Measurements from ENCODE around the gene AGTRAP. TPM values are rescaled to one million over a fixed set of nuclear protein-coding genes. Genes with fewer than 3 reads are reported as not detected.

Gene AGTRAP
- total RNA-seq, 1 donor: 38.9 TPM

DNA sequence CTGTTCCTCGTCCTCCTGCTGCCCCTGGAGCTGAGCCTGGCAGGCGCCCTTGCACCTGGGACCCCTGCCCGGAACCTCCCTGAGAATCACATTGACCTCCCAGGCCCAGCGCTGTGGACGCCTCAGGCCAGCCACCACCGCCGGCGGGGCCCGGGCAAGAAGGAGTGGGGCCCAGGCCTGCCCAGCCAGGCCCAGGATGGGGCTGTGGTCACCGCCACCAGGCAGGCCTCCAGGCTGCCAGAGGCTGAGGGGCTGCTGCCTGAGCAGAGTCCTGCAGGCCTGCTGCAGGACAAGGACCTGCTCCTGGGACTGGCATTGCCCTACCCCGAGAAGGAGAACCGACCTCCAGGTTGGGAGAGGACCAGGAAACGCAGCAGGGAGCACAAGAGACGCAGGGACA is 29.6 kb upstream of the AGTRAP start:
- TF ChIP-seq, protein P1, sequence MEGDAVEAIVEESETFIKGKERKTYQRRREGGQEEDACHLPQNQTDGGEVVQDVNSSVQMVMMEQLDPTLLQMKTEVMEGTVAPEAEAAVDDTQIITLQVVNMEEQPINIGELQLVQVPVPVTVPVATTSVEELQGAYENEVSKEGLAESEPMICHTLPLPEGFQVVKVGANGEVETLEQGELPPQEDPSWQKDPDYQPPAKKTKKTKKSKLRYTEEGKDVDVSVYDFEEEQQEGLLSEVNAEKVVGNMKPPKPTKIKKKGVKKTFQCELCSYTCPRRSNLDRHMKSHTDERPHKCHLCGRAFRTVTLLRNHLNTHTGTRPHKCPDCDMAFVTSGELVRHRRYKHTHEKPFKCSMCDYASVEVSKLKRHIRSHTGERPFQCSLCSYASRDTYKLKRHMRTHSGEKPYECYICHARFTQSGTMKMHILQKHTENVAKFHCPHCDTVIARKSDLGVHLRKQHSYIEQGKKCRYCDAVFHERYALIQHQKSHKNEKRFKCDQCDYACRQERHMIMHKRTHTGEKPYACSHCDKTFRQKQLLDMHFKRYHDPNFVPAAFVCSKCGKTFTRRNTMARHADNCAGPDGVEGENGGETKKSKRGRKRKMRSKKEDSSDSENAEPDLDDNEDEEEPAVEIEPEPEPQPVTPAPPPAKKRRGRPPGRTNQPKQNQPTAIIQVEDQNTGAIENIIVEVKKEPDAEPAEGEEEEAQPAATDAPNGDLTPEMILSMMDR (IDR thresholded peaks at IDR 0.05; ENCODE audit: insufficient read depth, low read depth, low read length): no peak
- no peak for DNase-seq (ENCODE audit: low read depth)
- no peak overlapping the region for H3K4me3 ChIP-seq (ENCODE audit: low read depth, low read length)

DNA sequence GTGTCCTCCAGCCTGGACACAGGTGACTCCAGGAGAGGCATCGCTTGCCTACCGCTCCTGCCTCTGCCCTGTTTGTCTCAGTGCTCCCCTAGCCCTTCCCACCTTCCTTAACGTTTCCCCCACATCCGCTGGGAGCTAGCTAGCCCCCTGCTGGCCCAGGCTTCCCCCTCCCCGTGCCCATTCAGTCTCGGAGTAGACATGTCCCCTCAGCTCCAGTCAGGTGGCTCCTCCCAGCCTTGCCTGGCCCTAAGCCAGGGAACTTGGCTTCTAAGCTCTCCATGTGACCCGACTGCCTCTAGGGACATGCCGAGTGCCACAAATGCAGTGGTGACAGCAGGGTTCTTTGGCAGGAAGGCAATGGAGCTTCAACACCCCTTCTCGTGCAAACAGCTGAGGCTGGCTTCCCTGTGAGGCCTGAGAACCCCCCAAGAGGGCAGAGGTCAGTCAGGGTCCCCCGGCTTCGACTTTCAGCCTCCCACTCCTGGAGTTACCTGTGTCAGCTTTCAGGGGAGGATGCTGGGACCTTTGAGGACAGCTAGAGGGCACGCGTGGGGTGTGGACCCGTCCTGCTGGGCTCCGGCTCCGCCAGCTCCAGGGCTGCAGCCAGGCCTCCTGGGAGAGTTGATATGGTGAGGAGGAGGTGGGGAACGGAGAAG is 28.2 kb upstream of the AGTRAP start:
- no peak for DNase-seq (ENCODE audit: low read depth)
- TF ChIP-seq, protein P1 (IDR thresholded peaks at IDR 0.05; ENCODE audit: insufficient read depth, low read depth, low read length): no peak
- H3K4me3 ChIP-seq (ENCODE audit: low read depth, low read length): no peak overlapping the region

DNA sequence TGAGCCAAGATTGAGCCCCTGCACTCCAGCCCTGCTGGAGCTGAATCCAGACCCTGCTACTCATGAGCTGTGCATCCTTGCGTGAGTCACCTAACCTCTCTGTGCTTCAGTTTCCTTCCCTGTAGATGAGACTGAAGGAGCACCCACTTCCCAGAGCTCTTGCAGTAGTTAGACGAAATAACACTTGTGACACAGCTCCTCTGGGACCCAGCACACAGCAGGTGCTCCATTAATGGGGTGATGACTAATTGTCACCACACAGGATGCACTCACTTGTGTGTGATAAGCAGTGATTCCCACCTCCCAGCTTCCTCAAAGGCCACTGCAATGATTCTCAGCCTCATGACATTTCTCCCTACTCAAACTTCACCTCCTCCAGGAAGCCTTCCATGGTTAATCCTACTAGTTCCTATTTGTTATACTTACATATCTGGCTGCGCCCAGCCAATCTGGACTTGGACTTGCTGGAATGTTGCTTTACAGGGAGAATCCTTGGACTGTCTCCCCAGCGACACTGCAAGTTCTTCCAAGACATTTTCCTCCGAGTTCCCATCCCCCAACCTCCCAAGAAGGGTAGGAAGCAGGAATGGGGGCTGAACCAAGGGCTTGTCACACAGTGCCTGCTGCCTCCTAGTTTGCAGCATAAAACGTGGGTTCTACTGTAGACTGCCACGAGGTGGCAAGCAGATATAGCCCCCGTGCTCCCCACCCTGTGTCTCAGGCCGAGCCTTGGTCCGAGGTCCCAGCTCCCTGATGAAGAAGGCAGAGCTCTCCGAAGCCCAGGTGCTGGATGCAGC is 27.2 kb upstream of the AGTRAP start:
- no peak overlapping the region for H3K4me3 ChIP-seq (ENCODE audit: low read depth, low read length)
- TF ChIP-seq, protein P1 (IDR thresholded peaks at IDR 0.05; ENCODE audit: insufficient read depth, low read depth, low read length): no peak
- no peak for DNase-seq (ENCODE audit: low read depth)

DNA sequence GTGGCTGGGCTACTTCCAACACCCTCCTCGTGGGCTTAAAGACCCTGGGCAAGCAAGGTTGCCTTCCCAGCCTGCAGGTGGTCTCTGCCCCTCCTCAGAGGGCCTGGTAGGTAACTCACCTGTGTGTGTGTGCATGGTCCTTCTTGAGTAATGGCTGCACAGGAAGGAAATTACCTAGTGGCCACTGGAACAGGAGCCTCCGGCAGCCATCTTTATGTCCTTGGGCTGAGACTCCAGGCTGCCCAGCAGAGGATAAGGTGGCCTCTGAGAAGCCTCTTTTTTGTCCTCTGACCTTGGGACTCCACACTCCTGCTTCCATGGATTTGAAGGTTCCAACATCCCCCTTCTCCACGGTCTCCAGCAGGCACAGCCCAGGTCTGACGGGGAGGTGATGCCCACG is 24.4 kb upstream of the AGTRAP start:
- no peak overlapping the region for H3K4me3 ChIP-seq (ENCODE audit: low read depth, low read length)
- TF ChIP-seq, protein P1 (IDR thresholded peaks at IDR 0.05; ENCODE audit: insufficient read depth, low read depth, low read length): no peak
- no peak for DNase-seq (ENCODE audit: low read depth)

DNA sequence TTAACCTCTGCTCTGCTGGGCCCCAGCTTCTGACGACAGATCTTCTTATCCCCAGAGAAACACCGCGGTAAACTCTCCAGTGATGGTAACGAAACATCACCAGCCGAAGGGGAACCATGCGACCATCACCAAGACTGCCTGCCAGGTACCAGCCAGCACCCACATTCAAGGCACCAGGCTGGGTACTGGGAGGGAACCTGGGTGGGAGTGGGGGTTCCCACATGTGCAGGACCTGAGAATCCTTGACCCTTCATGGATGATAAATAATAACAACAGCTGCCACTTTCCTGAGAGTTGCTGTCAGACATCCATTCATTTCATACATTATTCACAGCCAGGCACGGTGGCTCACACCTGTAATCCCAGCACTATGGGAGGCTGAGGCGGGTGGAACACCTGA is 23.7 kb upstream of the AGTRAP start:
- TF ChIP-seq, protein P1 (IDR thresholded peaks at IDR 0.05; ENCODE audit: insufficient read depth, low read depth, low read length): no peak
- DNase-seq (ENCODE audit: low read depth): no peak
- no peak overlapping the region for H3K4me3 ChIP-seq (ENCODE audit: low read depth, low read length)

DNA sequence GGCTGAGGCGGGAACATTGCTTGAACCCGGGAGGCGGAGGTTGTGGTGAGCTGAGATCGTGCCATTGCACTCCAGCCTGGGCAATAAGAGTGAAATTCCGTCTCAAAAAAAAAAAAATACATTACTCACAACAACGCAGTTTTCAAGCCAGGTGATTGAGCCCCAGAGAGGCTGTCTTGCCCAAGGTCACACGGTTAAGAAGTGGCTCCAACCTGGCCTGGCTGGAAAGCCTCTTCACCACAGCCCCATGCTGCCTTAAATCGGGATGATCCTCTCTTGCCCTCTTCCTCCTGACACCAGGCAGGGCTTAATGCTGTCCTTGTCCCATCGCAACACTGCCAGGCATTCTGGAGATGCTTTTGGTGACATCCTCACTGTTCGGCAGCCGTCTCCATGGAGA is 22.8 kb upstream of the AGTRAP start:
- TF ChIP-seq, protein P1 (IDR thresholded peaks at IDR 0.05; ENCODE audit: insufficient read depth, low read depth, low read length): no peak
- H3K4me3 ChIP-seq (ENCODE audit: low read depth, low read length): no peak overlapping the region
- DNase-seq (ENCODE audit: low read depth): no peak
